Right lobe of liver (tissue), 6 donors: Measurements from ENCODE around the gene ZACN. TPM values are rescaled to one million over a fixed set of nuclear protein-coding genes. Genes with fewer than 3 reads are reported as not detected.

Experiments
- ATAC-seq, 4 donors: fragments of 200-7000 bp; cut with Tn5 transposase; one replicate each; pipeline ENCODE4 v1.9.1; 2020; ENCODE audit warnings: mild to moderate bottlenecking in 4 of 4, moderate library complexity in 4 of 4
- DNase-seq, 3 donors: peaks; one replicate each; pipeline ENCODE4 v3.0.0-alpha.2; 2020
- H3K27ac ChIP-seq, 3 donors: fragments of 200-600 bp; one replicate each; pipeline ENCODE4 v1.8.0; 2022
- H3K27me3 ChIP-seq, 2 donors: fragments of 200-600 bp; one replicate each; pipeline ENCODE4 v1.8.0; 2022
- H3K36me3 ChIP-seq, 4 donors: fragments of 200-600 bp; sonication (generic) in 1 of 4; one replicate each; pipeline versions ENCODE4 v1.5.1 to v1.8.0; 2017 to 2022; ENCODE audit warnings: control low read depth in 1 of 4
- H3K4me1 ChIP-seq, 4 donors: fragments of 200-600 bp; sonication (generic) in 1 of 4; one replicate each; pipeline versions ENCODE4 v1.5.1 to v1.8.0; 2017 to 2022; ENCODE audit warnings: control low read depth in 1 of 4
- H3K4me3 ChIP-seq, 3 donors: fragments of 200-600 bp; one replicate each; pipeline ENCODE4 v1.8.0; 2022
- H3K9me3 ChIP-seq, 4 donors: fragments of 200-600 bp; sonication (generic) in 1 of 4; one replicate each; pipeline versions ENCODE4 v1.5.1 to v1.8.0; 2017 to 2022; ENCODE audit warnings: control low read depth in 1 of 4
- CTCF ChIP-seq, 4 donors: fragments of 200-600 bp in 3 of 4; fragments of 450-650 bp in 1 of 4; IDR thresholded peaks; one replicate each; pipeline versions ENCODE4 v1.5.1 to v1.8.0; 2016 to 2022; ENCODE audit warnings: antibody characterized with exemption in 4 of 4, mild to moderate bottlenecking in 2 of 4
- POLR2A ChIP-seq: fragments of 450-650 bp; IDR thresholded peaks from one replicate; pipeline ENCODE4 v1.6.1; 2017; ENCODE audit warnings: antibody characterized with exemption, mild to moderate bottlenecking
- WGBS: methylation state at CpG from one replicate; pipeline ENCODE4 v1.1.6; 2018; ENCODE audit warnings: low coverage, low lambda C conversion rate; ENCODE audit not compliant: insufficient coverage; ENCODE audit errors: missing lambda C conversion rate; 5-methylcytosine and 5-hydroxymethylcytosine counted together
- intact Hi-C, 2 donors: fragments of 100-400 bp; cut with DNase I; formaldehyde crosslinking; loops; one replicate each; pipeline versions ENCODE4 v1.11.2 to v1.14.1; 2022
- total RNA-seq, 6 experiments: library from RNA; depleted of rRNA in 2 of 6; stranded (reverse); fragments of >200 nt in 2 of 6; fragmentation: NEBNext Ultra II Directional in 3 of 6; extraction: Animal tissue kit (Norgen Biotek cat#: 25700) in 3 of 6; gene quantifications; one replicate each; pipeline versions ENCODE4 v1.1.0 to v1.2.4, GENCODE V29; 2016 to 2023
- donor health status: DM: no; HTN: yes; CAD: no.
- donor health status: DM: no; HTN: no; CAD: no.
- donor health status: DM: no; HTN: no; CAD: no.
- donor health status: DM: no; HTN: yes; CAD: no.
- donor health status: DM: no; HTN: yes; CAD: no.

Gene ZACN
- total RNA-seq, 6 experiments from 2014 or later = not detected

- Histone ChIP-seq H3K36me3 (peaks cover 0 to 22% (median 3%) of the 10 kb centered on the region in 4 donors), H3K27me3 (no peaks in the 10 kb centered on the region), H3K4me3 (peak overlapping the region; percentile 72 to 82 (median 79)), H3K27ac (peak overlapping the region; percentile 12 to 66 (median 66)), H3K4me1 (peaks cover 0 to 10% (median 4%) of the 10 kb centered on the region in 4 donors), H3K9me3 (no peaks in the 10 kb centered on the region)
- TF ChIP-seq CTCF (IDR thresholded peaks at IDR 0.05) (no peak), POLR2A (no peak)
- WGBS = 89% methylated on average over 13 of the region's 29 CpGs
- intact Hi-C loops = no loop called here
- ATAC-seq (peak in 2 of 4 donors; percentile 6 to 21), DNase-seq (peak in 2 of 3 donors; percentile 50 to 56)
These were observed 25.3 kb downstream of the ZACN start for GRCh38 chr17:76104140-76104895.

- no peaks in the 10 kb centered on the region for H3K9me3 ChIP-seq
- DNase-seq (no peak), ATAC-seq (no peak)
- 85% methylated on average over 4 of the region's 5 CpGs for WGBS
- H3K4me3 ChIP-seq = no peak overlapping the region
- TF ChIP-seq CTCF (IDR thresholded peaks at IDR 0.05) (no peak), POLR2A (no peak)
- intact Hi-C loops = no loop called here
- H3K4me1 ChIP-seq = peaks cover 0 to 10% (median 4%) of the 10 kb centered on the region in 4 donors
- H3K27ac ChIP-seq = no peak overlapping the region
- H3K27me3 ChIP-seq = no peaks in the 10 kb centered on the region
- H3K36me3 ChIP-seq = peaks cover 0 to 17% (median 3%) of the 10 kb centered on the region in 4 donors
These were observed 25.9 kb downstream of the ZACN start for GRCh38 chr17:76104896-76105231.

GRCh38 chr17:76106703-76107102, 27.7 kb downstream of the ZACN start:
- Histone ChIP-seq H3K4me3 (no peak overlapping the region), H3K27ac (no peak overlapping the region), H3K9me3 (no peaks in the 10 kb centered on the region), H3K4me1 (peaks cover 0 to 10% (median 4%) of the 10 kb centered on the region in 4 donors), H3K27me3 (no peaks in the 10 kb centered on the region), H3K36me3 (peaks cover 0 to under 1% (median 0%) of the 10 kb centered on the region in 4 donors)
- 82% methylated on average over 3 of the region's 3 CpGs for WGBS
- DNase-seq (no peak), ATAC-seq (no peak)
- no peak for TF ChIP-seq POLR2A
- no peak for TF ChIP-seq CTCF (IDR thresholded peaks at IDR 0.05)
- intact Hi-C loops = no loop called here

GRCh38 chr17:76107509-76107908, 28.5 kb downstream of the ZACN start:
- TF ChIP-seq POLR2A (no peak), CTCF (IDR thresholded peaks at IDR 0.05) (peak in 1 of 4 donors; percentile 9)
- ATAC-seq = no peak

More at GRCh38 chr17:76107509-76107908, 28.5 kb downstream of the ZACN start:
- Histone ChIP-seq H3K4me1 (peaks cover 0 to 7% (median 3%) of the 10 kb centered on the region in 4 donors), H3K9me3 (no peaks in the 10 kb centered on the region), H3K27ac (no peak overlapping the region), H3K4me3 (no peak overlapping the region), H3K27me3 (no peaks in the 10 kb centered on the region), H3K36me3 (no peaks in the 10 kb centered on the region)
- DNase-seq = no peak
- 82% methylated on average over 6 of the region's 6 CpGs for WGBS
- intact Hi-C loops = no loop called here
